Caco-2 (cell line): ENCODE measurements around the gene DMAC2. TPM values are rescaled to one million over a fixed set of nuclear protein-coding genes. Genes with fewer than 3 reads are reported as not detected.

Source experiments
- BruUV-seq: library from RNA; stranded (reverse); fragments of 400-500 nt; replicated peaks from 2 replicates; lab custom pipeline; 2021; lab: Mats Ljungman, UMichigan
- CTCF ChIA-PET: fragments of 300-600 bp; sonication (Branson Sonifier 250); formaldehyde crosslinking; loops from one replicate; lab custom pipeline; 2022; ENCODE audit warnings: antibody characterized with exemption; lab: Charles Lee
- POLR2A ChIA-PET: fragments of 300-600 bp; sonication (Branson Sonifier 250); formaldehyde crosslinking; loops from one replicate; lab custom pipeline; 2022; ENCODE audit warnings: antibody characterized with exemption; lab: Charles Lee
- DNase-seq, 2 experiments: peaks; one replicate each; pipeline versions ENCODE4 v3.0.0 to v3.0.0-alpha.2; 2020 to 2022
- H3K27me3 ChIP-seq: replicated peaks from 2 replicates; pipeline ENCODE4 v1.6.0; 2011; ENCODE audit warnings: low read length; ENCODE audit not compliant: control insufficient read depth, insufficient read depth
- H3K36me3 ChIP-seq: 2 replicates; pipeline ENCODE4 v1.5.1; 2011; ENCODE audit warnings: low read length; ENCODE audit not compliant: control insufficient read depth, insufficient read depth
- H3K4me1 ChIP-seq: fragments of 250-450 bp; sonication (Bioruptor Pico); 2 replicates; pipeline ENCODE4 v1.5.1; 2020; ENCODE audit warnings: mild to moderate bottlenecking
- H3K4me3 ChIP-seq: 2 replicates; pipeline ENCODE4 v1.5.1; 2011; ENCODE audit warnings: low read depth, mild to moderate bottlenecking, control low read depth, low read length
- H3K9me3 ChIP-seq: fragments of 250-450 bp; sonication (Bioruptor Pico); 2 replicates; pipeline ENCODE4 v1.5.1; 2020; ENCODE audit warnings: mild to moderate bottlenecking, moderate library complexity
- H3K27ac Mint-ChIP-seq: one replicate; pipeline ENCODE4 v1.8.0; 2022; ENCODE audit warnings: mixed read lengths; ENCODE audit not compliant: unreplicated experiment
- H3K27me3 Mint-ChIP-seq: one replicate; pipeline ENCODE4 v1.8.0; 2022; ENCODE audit warnings: mixed read lengths; ENCODE audit not compliant: insufficient read depth, unreplicated experiment
- H3K36me3 Mint-ChIP-seq: one replicate; pipeline ENCODE4 v1.8.0; 2022; ENCODE audit warnings: mild to moderate bottlenecking, mixed read lengths; ENCODE audit not compliant: insufficient read depth, unreplicated experiment
- H3K4me1 Mint-ChIP-seq: one replicate; pipeline ENCODE4 v1.8.0; 2022; ENCODE audit warnings: low read depth, mixed read lengths; ENCODE audit not compliant: unreplicated experiment
- H3K4me3 Mint-ChIP-seq: one replicate; pipeline ENCODE4 v1.8.0; 2022; ENCODE audit warnings: mild to moderate bottlenecking, moderate library complexity, mixed read lengths; ENCODE audit not compliant: unreplicated experiment
- H3K9me3 Mint-ChIP-seq: one replicate; pipeline ENCODE4 v1.8.0; 2022; ENCODE audit warnings: mixed read lengths; ENCODE audit not compliant: unreplicated experiment
- CTCF ChIP-seq, 2 experiments: fragments of 200-600 bp in 1 of 2; IDR thresholded peaks; 1 replicate in 1 of 2; 2 replicates in 1 of 2; pipeline versions ENCODE4 v1.5.1 to v1.8.0; 2011 to 2022; ENCODE audit warnings: antibody characterized with exemption in 1 of 2, control low read depth in 1 of 2, inconsistent platforms in 1 of 2, low read depth in 1 of 2, low read length in 1 of 2, mild to moderate bottlenecking in 1 of 2, moderate library complexity in 1 of 2; ENCODE audit not compliant: insufficient read depth in 1 of 2, severe bottlenecking in 1 of 2, unreplicated experiment in 1 of 2
- intact Hi-C: fragments of 100-400 bp; cut with micrococcal nuclease; formaldehyde crosslinking; loops from one replicate; pipeline ENCODE4 v1.10.0; 2022; ENCODE audit not compliant: unreplicated experiment
- total RNA-seq: library from RNA; stranded (reverse); gene quantifications from 2 replicates; pipeline ENCODE4 v1.2.3, GENCODE V29; 2022

Gene DMAC2
- total RNA-seq, 1 experiment from 2014 or later, result 75.9 TPM

- Mint-ChIP-seq H3K27me3 (no peaks in the 10 kb centered on the region), H3K27ac (no peak overlapping the region), H3K4me3 (no peak overlapping the region), H3K36me3 (peaks cover 29% of the 10 kb centered on the region), H3K4me1 (peaks cover 8% of the 10 kb centered on the region), H3K9me3 (no peaks in the 10 kb centered on the region)
- intact Hi-C loops, result no loop called here
- TF ChIP-seq CTCF (IDR thresholded peaks at IDR 0.05; ENCODE audit: insufficient read depth in 1 of 2, low read depth in 1 of 2, low read length in 1 of 2, severe bottlenecking in 1 of 2, unreplicated experiment in 1 of 2), result no peak
- POLR2A ChIA-PET, result no interaction called here
- no peaks in the 10 kb centered on the region for H3K27me3 ChIP-seq
- no peaks in the 10 kb centered on the region for H3K9me3 ChIP-seq
- H3K4me1 ChIP-seq, result peaks cover 8% of the 10 kb centered on the region; the same call in 1 of the 2 replicates
- CTCF ChIA-PET, result no interaction called here
- no peak overlapping the region for H3K4me3 ChIP-seq
- no TSS peak for BruUV-seq
- no peak for DNase-seq
- H3K36me3 ChIP-seq, result peaks cover 1% of the 10 kb centered on the region
Observed at GRCh38 chr19:41422456-41422855, 17.3 kb downstream of the DMAC2 start.

GRCh38 chr19:41421973-41422372, 17.7 kb downstream of the DMAC2 start:
- Histone ChIP-seq H3K27me3 (no peaks in the 10 kb centered on the region), H3K36me3 (peaks cover 1% of the 10 kb centered on the region), H3K4me3 (no peak overlapping the region), H3K9me3 (no peaks in the 10 kb centered on the region), H3K4me1 (0 out of 2 replicates have a peak, but pooled peaks cover 6% of the 10 kb centered on the region)
- H3K4me1 Mint-ChIP-seq, result peaks cover 4% of the 10 kb centered on the region
- TF ChIP-seq CTCF (IDR thresholded peaks at IDR 0.05; ENCODE audit: insufficient read depth in 1 of 2, low read depth in 1 of 2, low read length in 1 of 2, severe bottlenecking in 1 of 2, unreplicated experiment in 1 of 2), result no peak
- no peaks in the 10 kb centered on the region for H3K9me3 Mint-ChIP-seq
- H3K27ac Mint-ChIP-seq, result no peak overlapping the region
- POLR2A ChIA-PET, result no interaction called here
- CTCF ChIA-PET, result no interaction called here
- H3K36me3 Mint-ChIP-seq, result peaks cover 27% of the 10 kb centered on the region
- no peak for DNase-seq
- no peaks in the 10 kb centered on the region for H3K27me3 Mint-ChIP-seq
- H3K4me3 Mint-ChIP-seq, result no peak overlapping the region
- BruUV-seq, result no TSS peak
- intact Hi-C loops, result no loop called here

- H3K36me3 Mint-ChIP-seq, result peaks cover 20% of the 10 kb centered on the region
- no peaks in the 10 kb centered on the region for H3K27me3 Mint-ChIP-seq
- ChIA-PET CTCF (interaction anchor here (0.9 kb wide), 1 partner anchor 69 kb away, joined by 3 read pairs; no protein-coding TSS in a partner anchor), POLR2A (interaction anchor here (1.0 to 1.1 kb wide), 2 partner anchors 12 to 18 kb away, joined by 3 to 8 read pairs; no protein-coding TSS in a partner anchor)
- BruUV-seq, result no TSS peak
- no peak for TF ChIP-seq CTCF (IDR thresholded peaks at IDR 0.05; ENCODE audit: insufficient read depth in 1 of 2, low read depth in 1 of 2, low read length in 1 of 2, severe bottlenecking in 1 of 2, unreplicated experiment in 1 of 2)
- Histone ChIP-seq H3K4me1 (no peaks in the 10 kb centered on the region), H3K9me3 (no peaks in the 10 kb centered on the region), H3K36me3 (peaks cover 1% of the 10 kb centered on the region), H3K4me3 (no peak overlapping the region), H3K27me3 (no peaks in the 10 kb centered on the region)
- H3K4me1 Mint-ChIP-seq, result no peaks in the 10 kb centered on the region
- H3K9me3 Mint-ChIP-seq, result no peaks in the 10 kb centered on the region
- no peak for DNase-seq
- no peak overlapping the region for H3K4me3 Mint-ChIP-seq
- no peak overlapping the region for H3K27ac Mint-ChIP-seq
- intact Hi-C loops, result no loop called here
Observed at GRCh38 chr19:41421314-41421713, 18.4 kb downstream of the DMAC2 start.
